Endothelial cell of umbilical vein (primary cell): ENCODE data around the gene CALML5. TPM values are rescaled to one million over a fixed set of nuclear protein-coding genes. Genes with fewer than 3 reads are reported as not detected.

ENCODE experiments used
- BruUV-seq: library from RNA; stranded (reverse); fragments of 400-500 nt; replicated peaks from 2 replicates; lab custom pipeline; 2021; lab: Mats Ljungman, UMichigan
- CTCF ChIA-PET: fragments of 300-600, 350-600 bp; sonication (Branson Sonifier 250); formaldehyde crosslinking; loops from one replicate; lab custom pipeline; 2021; ENCODE audit warnings: antibody characterized with exemption, inconsistent platforms; lab: Charles Lee
- POLR2A ChIA-PET: fragments of 300-600, 350-600 bp; sonication (Branson Sonifier 250); formaldehyde crosslinking; loops from one replicate; lab custom pipeline; 2021; ENCODE audit warnings: antibody characterized with exemption, inconsistent platforms; lab: Charles Lee
- DNase-seq: peaks from one replicate; pipeline ENCODE4 v3.0.0-alpha.2; 2011; ENCODE audit warnings: low read depth, low spot score
- FAIRE-seq: peaks from 2 replicates; lab custom pipeline; 2011; peaks lifted over from hg19 to GRCh38; lab: Jason Lieb, UNC
- H2AFZ ChIP-seq: 2 replicates; pipeline ENCODE4 v1.6.0; 2012; ENCODE audit warnings: low read depth, low read length, control low read depth, inconsistent platforms
- H3K27ac ChIP-seq: 2 replicates; pipeline ENCODE4 v1.5.1; 2011; ENCODE audit warnings: low read depth, mild to moderate bottlenecking, control low read depth, low read length, moderate library complexity; ENCODE audit not compliant: insufficient read depth
- H3K27me3 ChIP-seq, 2 experiments: 2 replicates each; pipeline versions ENCODE4 v1.6.0 to v1.6.1; 2011; ENCODE audit warnings: low read length in 2 of 2, mixed read lengths in 1 of 2; ENCODE audit not compliant: control insufficient read depth in 2 of 2, insufficient read depth in 2 of 2
- H3K36me3 ChIP-seq, 2 experiments: 2 replicates in 1 of 2; 3 replicates in 1 of 2; pipeline ENCODE4 v1.5.1; 2011; ENCODE audit warnings: low read length in 2 of 2, mild to moderate bottlenecking in 1 of 2, moderate library complexity in 1 of 2; ENCODE audit not compliant: control insufficient read depth in 2 of 2, insufficient read depth in 2 of 2; ENCODE audit errors: extremely low read depth in 1 of 2
- H3K4me1 ChIP-seq: 3 replicates; pipeline ENCODE4 v1.5.1; 2011; ENCODE audit warnings: mild to moderate bottlenecking, low read length; ENCODE audit not compliant: control insufficient read depth, insufficient read depth; ENCODE audit errors: extremely low read depth
- H3K4me2 ChIP-seq: 2 replicates; pipeline ENCODE4 v1.6.1; 2011; ENCODE audit warnings: low read length, control low read depth, mixed read lengths; ENCODE audit not compliant: insufficient read depth
- H3K4me3 ChIP-seq, 3 experiments: fragments of 200-600 bp in 1 of 3; sonication (generic), shearing (Covaris generic) in 1 of 3; replicated peaks in 1 of 3; 2 replicates each; pipeline ENCODE4 v1.5.1; 2011 to 2016; ENCODE audit warnings: control low read depth in 3 of 3, low read length in 3 of 3, mild to moderate bottlenecking in 2 of 3, inconsistent platforms in 1 of 3, low read depth in 1 of 3, moderate library complexity in 1 of 3; ENCODE audit not compliant: insufficient read depth in 1 of 3
- H3K79me2 ChIP-seq: 2 replicates; pipeline ENCODE4 v1.6.0; 2012; ENCODE audit warnings: low read length, inconsistent platforms; ENCODE audit not compliant: control insufficient read depth, insufficient read depth
- H3K9ac ChIP-seq: replicated peaks from 2 replicates; pipeline ENCODE3; 2011; ENCODE audit warnings: low read length, control low read depth; ENCODE audit not compliant: insufficient read depth; ENCODE audit errors: extremely low read depth
- H3K9me1 ChIP-seq: replicated peaks from 3 replicates; pipeline ENCODE4 v1.6.0; 2011; ENCODE audit warnings: mild to moderate bottlenecking, low read length; ENCODE audit not compliant: control insufficient read depth, insufficient read depth; ENCODE audit errors: extremely low read depth
- H3K9me3 ChIP-seq: replicated peaks from 2 replicates; pipeline ENCODE4 v1.5.1; 2012; ENCODE audit warnings: low read length, inconsistent platforms; ENCODE audit not compliant: control insufficient read depth, insufficient read depth
- H4K20me1 ChIP-seq: replicated peaks from 2 replicates; pipeline ENCODE3; 2011; ENCODE audit warnings: mild to moderate bottlenecking, low read length; ENCODE audit not compliant: control insufficient read depth, insufficient read depth; ENCODE audit errors: extremely low read depth
- EZH2 ChIP-seq: IDR thresholded peaks from 2 replicates; pipeline ENCODE4 v1.6.1; 2012; ENCODE audit warnings: borderline replicate concordance, low read depth, mild to moderate bottlenecking, moderate library complexity, low read length, inconsistent platforms; ENCODE audit not compliant: severe bottlenecking
- FOS ChIP-seq: IDR thresholded peaks from 2 replicates; pipeline ENCODE4 v1.6.1; 2011; ENCODE audit warnings: mild to moderate bottlenecking, low read length, moderate library complexity, borderline replicate concordance; ENCODE audit not compliant: insufficient read depth
- GATA2 ChIP-seq: IDR thresholded peaks from 2 replicates; pipeline ENCODE4 v1.7.0; 2011; ENCODE audit warnings: low read depth, mild to moderate bottlenecking, moderate library complexity, mixed read lengths, low read length; ENCODE audit not compliant: insufficient read length, insufficient read depth
- JUN ChIP-seq: IDR thresholded peaks from 2 replicates; pipeline ENCODE4 v1.6.1; 2011; ENCODE audit warnings: borderline replicate concordance, low read depth; ENCODE audit not compliant: insufficient read length, insufficient read depth
- MYC ChIP-seq: IDR thresholded peaks from one replicate; pipeline ENCODE4 v1.6.1; 2011; ENCODE audit warnings: mild to moderate bottlenecking, low read depth, low read length
- POLR2A ChIP-seq: IDR thresholded peaks from 2 replicates; pipeline ENCODE4 v1.6.1; 2012; ENCODE audit warnings: low read depth, mild to moderate bottlenecking, control low read depth, low read length
- POLR2AphosphoS5 ChIP-seq: IDR thresholded peaks from 2 replicates; pipeline ENCODE4 v1.6.1; 2012; ENCODE audit warnings: low read depth, mild to moderate bottlenecking, control low read depth, low read length, moderate library complexity; ENCODE audit not compliant: insufficient read depth
- dilution Hi-C: fragments of 300-500 bp; cut with MboI; formaldehyde crosslinking; loops from one replicate; pipeline ENCODE4 v1.15.0; 2019; ENCODE audit warnings: low sequenced_read_pairs; ENCODE audit not compliant: extremely low pct_ligation_motif_present
- intact Hi-C: fragments of 100-400 bp; cut with micrococcal nuclease; formaldehyde crosslinking; loops from one replicate; pipeline ENCODE4 v1.10.0; 2022
- polyA plus RNA-seq, 4 experiments: library from polyadenylated mRNA; depleted of rRNA in 3 of 4; stranded (reverse) in 3 of 4; unstranded in 1 of 4; fragments of >200 nt; gene quantifications; 2 replicates each; pipeline versions ENCODE4 v1.2.1 to v1.2.3, GENCODE V29; 2011 to 2012; ENCODE audit warnings: missing spikeins in 1 of 4
- total RNA-seq: library from RNA; stranded (reverse); gene quantifications from 2 replicates; pipeline ENCODE4 v1.2.3, GENCODE V29; 2021
- TF ChIP-seq, protein P1 (sequence below): IDR thresholded peaks from 2 replicates; pipeline ENCODE4 v1.6.1; 2011; ENCODE audit not compliant: insufficient read depth, insufficient read length
- TF ChIP-seq, protein P2 (sequence below), 2 donors: IDR thresholded peaks; 1 replicate in 1 of 2; 2 replicates in 1 of 2; pipeline ENCODE4 v1.5.1; 2011; ENCODE audit warnings: low read length in 2 of 2, mild to moderate bottlenecking in 2 of 2, moderate library complexity in 2 of 2, control low read depth in 1 of 2, inconsistent platforms in 1 of 2, low read depth in 1 of 2; ENCODE audit not compliant: insufficient read depth in 1 of 2; ENCODE audit errors: extremely low read depth in 1 of 2

The CALML5 gene
- total and polyA plus RNA-seq, 2 donors (not counting 3 experiments of a cell fraction or from before 2014, with no cell fraction given): not detected

DNA sequence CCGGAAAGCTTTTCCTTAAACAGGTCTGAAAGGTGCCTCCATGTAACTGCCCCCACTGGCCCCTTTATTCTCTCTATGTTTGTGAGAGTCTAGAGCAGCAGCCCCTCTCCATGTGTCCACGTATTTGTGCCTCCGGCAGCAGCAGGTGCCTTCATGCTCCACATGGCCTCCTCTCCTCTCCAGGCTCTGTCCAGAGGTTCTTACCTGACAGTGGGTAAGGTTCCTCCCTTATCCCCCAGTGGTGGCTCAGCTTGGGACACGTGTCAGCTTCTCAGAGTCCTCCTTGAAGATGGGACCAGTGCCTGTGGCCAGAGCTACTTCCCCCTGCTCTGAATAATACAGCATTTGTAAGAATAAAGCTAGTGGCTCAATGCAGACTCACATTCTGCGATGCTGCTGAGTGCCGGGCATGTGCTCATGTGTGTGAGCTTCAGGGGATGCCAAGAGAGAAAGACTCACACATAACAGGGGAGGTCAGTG is 33.3 kb upstream of the CALML5 start:
- Histone ChIP-seq H3K9me3 (no peaks in the 10 kb centered on the region), H3K4me3 (no peak overlapping the region), H3K9me1 (no peaks in the 10 kb centered on the region), H3K4me2 (no peak overlapping the region), H3K36me3 (no peaks in the 10 kb centered on the region), H3K27me3 (no peaks in the 10 kb centered on the region), H4K20me1 (no peaks in the 10 kb centered on the region), H2AFZ (no peak overlapping the region), H3K27ac (no peak overlapping the region), H3K9ac (no peak overlapping the region), H3K79me2 (no peaks in the 10 kb centered on the region), H3K4me1 (no peaks in the 10 kb centered on the region)
- intact Hi-C loops (no loop called here), dilution Hi-C loops (no loop called here)
- TF ChIP-seq MYC (no peak), EZH2 (no peak), JUN (no peak), GATA2 (no peak), POLR2A (no peak), FOS (no peak), POLR2AphosphoS5 (no peak)
- TF ChIP-seq, protein P1, sequence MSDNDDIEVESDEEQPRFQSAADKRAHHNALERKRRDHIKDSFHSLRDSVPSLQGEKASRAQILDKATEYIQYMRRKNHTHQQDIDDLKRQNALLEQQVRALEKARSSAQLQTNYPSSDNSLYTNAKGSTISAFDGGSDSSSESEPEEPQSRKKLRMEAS: no peak
- TF ChIP-seq, protein P2, sequence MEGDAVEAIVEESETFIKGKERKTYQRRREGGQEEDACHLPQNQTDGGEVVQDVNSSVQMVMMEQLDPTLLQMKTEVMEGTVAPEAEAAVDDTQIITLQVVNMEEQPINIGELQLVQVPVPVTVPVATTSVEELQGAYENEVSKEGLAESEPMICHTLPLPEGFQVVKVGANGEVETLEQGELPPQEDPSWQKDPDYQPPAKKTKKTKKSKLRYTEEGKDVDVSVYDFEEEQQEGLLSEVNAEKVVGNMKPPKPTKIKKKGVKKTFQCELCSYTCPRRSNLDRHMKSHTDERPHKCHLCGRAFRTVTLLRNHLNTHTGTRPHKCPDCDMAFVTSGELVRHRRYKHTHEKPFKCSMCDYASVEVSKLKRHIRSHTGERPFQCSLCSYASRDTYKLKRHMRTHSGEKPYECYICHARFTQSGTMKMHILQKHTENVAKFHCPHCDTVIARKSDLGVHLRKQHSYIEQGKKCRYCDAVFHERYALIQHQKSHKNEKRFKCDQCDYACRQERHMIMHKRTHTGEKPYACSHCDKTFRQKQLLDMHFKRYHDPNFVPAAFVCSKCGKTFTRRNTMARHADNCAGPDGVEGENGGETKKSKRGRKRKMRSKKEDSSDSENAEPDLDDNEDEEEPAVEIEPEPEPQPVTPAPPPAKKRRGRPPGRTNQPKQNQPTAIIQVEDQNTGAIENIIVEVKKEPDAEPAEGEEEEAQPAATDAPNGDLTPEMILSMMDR (IDR thresholded peaks at IDR 0.05; ENCODE audit: extremely low read depth in 1 of 2, insufficient read depth in 1 of 2, low read depth in 1 of 2, low read length in 2 of 2): no peak
- POLR2A ChIA-PET: no interaction called here
- CTCF ChIA-PET: no interaction called here
- FAIRE-seq (no peak), DNase-seq (no peak)
- no TSS peak for BruUV-seq
